CD4-positive, alpha-beta T cell treated with Interleukin-21 for 1 hour (primary cell): ENCODE data around the gene CCDC195.
"Not testable (repeated sequence)": the region's sequence is repeated elsewhere in the genome, so short reads cannot be mapped to it uniquely, and the experiment has no call there.

Source experiments
- DNase-seq: peaks from one replicate; pipeline ENCODE4 v3.0.0-alpha.2; 2020

CCDC195 gene

DNA sequence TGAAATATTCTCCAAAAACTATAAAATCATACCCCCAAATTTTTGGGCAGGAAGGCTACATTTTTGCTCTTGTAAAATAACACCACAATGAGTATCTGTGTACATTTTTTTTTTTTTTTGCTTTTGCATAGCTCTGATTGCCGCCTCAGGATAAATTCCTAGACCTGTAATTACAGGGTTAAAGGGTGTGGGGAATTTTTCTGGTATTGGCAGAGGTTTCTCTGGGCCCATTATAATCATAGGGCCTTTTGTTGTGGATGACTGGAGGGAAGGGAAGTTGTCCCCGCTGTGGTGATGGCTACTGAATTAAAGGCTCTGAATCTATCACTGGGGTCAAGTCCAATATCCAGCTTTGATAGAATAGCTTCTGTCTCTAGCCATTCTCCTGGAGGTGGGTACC lies 26.6 kb downstream of the CCDC195 start:
- no peak for DNase-seq

DNA sequence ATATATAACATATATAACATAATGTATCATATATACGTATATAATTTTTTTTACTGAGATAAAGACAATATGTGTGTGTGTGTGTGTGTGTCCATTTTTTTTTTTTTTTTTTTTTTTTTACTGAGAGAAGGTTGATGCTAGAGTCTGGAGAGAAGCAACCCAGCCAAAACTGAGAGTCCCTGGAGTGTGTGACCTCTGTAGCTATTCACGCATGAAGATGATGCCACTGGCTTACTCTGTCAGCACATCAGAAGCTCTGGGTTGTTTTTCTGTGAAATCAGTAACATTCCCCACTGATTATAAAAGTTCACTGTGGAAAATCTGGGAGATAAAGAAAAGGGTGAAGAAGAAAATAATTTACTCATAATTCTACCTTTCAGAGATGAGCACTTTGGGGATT lies 27.2 kb downstream of the CCDC195 start:
- no peak for DNase-seq

GRCh38 chr2:224687156-224687555 lies 29.0 kb downstream of the CCDC195 start:
- no peak for DNase-seq

GRCh38 chr2:224685121-224685520 lies 31.0 kb downstream of the CCDC195 start:
- DNase-seq, result no peak

GRCh38 chr2:224682134-224682533 lies 34.0 kb downstream of the CCDC195 start:
- no peak for DNase-seq

- no peak for DNase-seq
Measured at GRCh38 chr2:224671731-224672130, 44.4 kb downstream of the CCDC195 start.

- DNase-seq, result no peak
Measured at GRCh38 chr2:224670203-224670602, 46.0 kb downstream of the CCDC195 start.

GRCh38 chr2:224669449-224669848 lies 46.7 kb downstream of the CCDC195 start:
- no peak for DNase-seq

GRCh38 chr2:224668123-224668909 lies 47.8 kb downstream of the CCDC195 start:
- no peak for DNase-seq

- DNase-seq, result no peak
Measured at GRCh38 chr2:224666951-224667553, 49.1 kb downstream of the CCDC195 start.

DNA sequence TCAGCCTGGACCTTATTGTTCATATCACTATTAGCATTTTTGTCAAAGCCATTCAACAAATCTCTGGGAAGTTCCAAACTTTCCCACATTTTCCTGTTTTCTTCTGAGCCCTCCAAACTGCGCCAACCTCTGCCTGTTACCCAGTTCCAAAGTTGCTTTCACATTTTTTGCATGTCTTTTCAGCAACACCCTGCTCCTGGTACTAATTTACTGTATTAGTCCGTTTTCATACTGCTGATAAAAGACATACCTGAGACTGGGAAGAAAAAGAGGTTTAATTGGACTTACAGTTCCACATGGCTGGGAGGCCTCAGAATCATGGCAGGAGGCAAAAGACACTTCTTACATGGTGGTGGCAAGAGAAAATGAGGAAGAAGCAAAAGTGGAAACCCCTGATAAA lies 52.8 kb downstream of the CCDC195 start:
- DNase-seq, result not testable (repeated sequence)

DNA sequence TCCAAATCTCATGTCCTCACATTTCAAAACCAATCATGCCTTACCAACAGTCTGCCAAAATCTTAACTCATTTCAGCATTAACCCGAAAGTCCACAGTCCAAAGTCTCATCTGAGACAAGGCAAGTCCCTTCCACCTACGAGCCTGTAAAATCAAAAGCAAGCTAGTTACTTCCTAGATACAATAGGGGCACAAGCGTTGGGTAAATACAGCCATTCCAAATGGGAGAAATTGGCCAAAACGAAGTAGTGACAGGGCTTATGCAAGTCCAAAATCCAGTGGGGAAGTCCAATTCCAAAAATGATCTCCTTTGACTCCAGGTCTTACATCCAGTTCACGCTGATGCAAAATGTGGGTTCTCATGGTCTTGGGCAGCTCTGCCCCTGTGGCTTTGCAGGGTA lies 54.5 kb downstream of the CCDC195 start:
- DNase-seq, result not testable (repeated sequence)

DNA sequence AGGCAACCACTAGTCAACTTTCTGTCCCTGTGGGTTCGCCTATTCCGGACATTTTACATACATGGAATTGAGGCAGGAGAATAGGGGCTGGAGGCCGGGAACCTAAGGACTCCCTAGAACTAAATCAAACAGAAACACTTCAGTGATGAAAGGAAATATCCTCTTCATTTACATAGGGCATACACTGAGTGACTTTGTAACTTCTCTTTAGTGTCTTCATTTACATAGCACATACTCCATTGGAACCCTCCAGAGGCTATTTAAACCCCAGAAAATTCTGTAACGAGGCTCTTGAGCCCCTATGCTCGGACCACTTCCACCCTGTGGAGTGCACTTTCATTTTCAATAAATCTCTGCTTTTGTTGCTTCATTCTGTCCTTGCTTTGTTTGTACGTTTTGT lies 56.5 kb downstream of the CCDC195 start:
- no peak for DNase-seq

- DNase-seq, result no peak
Measured at GRCh38 chr2:224658780-224659405, 57.3 kb downstream of the CCDC195 start.

DNA sequence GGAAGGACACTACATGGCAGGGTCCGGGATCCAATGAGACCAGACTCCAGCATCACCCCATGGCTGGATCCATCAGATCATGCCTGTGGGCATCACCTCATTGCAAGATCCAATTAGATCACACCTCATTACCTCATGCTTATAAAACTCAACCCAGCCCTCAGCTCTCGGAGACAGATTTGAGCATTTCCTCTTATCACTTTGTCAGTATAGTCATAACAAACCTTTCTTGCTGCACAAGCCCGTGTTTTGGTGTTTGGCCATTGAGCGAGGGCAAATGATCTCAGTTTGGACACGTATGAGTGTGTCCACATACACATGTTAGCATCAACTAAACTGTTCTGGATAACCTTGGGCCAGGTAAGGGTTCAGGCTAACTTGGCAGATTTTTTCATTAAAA lies 58.8 kb downstream of the CCDC195 start:
- DNase-seq, result no peak

DNA sequence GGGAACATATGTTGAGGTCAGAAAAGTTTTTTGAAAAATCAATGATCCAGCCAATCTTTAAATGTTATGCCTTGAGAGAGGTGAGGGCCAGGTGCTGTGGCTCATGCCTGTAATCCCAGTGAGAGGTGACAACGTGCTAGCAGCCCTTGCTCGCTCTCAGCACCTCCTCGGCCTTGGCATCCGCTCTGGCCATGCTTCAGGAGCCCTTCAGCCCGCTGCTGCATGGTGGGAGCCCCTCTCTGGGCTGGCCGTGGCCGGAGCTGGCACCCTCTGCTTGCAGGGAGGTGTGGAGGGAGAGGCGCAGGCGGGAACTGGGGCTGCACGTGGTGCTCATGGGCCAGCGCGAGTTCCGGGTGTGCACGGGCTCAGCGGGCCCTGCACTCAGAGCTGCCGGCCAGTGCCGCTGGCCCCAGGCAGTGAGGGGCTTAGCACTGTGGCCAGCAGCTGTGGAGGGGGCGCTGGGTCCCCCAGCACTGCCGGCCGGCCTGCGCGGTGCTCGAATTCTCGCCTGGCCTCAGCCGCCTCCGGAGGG lies 61.1 kb downstream of the CCDC195 start:
- no peak for DNase-seq
